GM18858 (cell line): ENCODE results near the gene MANBA.
A peak's percentile ranks its signal among the peaks of the same experiment; 100 is the strongest.
"Not testable (repeated sequence)": the region's sequence is repeated elsewhere in the genome, so short reads cannot be mapped to it uniquely, and the experiment has no call there.

ENCODE experiments used
- ATAC-seq: cut with Tn5 transposase; IDR thresholded peaks from one replicate; pipeline ENCODE4 v1.9.1; 2021; ENCODE audit not compliant: unreplicated experiment

Gene MANBA

GRCh38 chr4:102764901-102765300, 4.1 kb upstream of the MANBA start:
- no peak for ATAC-seq

DNA sequence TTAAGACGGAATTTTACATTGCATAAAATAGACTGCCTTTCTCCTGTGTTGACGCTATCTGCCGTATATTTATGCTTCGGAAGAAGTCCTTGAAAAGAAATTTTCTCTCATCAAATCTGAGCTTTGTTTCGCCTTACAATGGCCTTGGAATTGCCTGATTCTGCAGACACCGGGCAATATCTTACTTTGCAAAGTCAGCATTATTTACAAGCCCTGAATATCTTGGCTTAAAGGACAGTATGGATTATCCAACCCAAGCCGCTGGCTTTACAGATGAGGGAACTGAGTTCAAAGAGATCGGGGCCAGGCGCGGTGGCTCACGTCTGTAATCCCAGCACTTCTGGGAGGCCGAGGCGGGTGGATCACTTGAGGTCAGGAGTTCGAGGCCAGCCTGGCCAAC, 1.1 kb upstream of the MANBA start:
- ATAC-seq, result no peak

DNA sequence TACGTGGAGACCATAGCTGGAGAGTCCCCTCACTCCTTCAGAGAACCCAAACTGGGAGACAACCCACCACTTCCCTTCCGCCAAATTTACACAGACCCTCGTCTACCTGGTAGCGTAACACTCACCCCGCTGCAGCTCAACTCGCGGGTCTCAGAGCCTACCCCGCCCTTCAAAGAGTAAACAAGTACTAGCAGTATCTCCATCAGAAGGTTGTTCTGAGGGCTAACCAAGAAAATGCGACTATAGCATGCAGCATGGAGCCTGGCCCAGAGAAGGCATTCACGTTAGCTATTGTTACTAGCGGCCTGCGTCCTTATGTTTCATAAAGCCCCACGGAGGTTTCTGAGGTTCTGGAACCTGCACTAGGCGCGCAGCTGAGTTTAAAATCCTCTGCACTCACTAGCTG, 531 bp upstream of the MANBA start:
- ATAC-seq, result peak; percentile 5

GRCh38 chr4:102759831-102760644, 730 bp downstream of the MANBA start:
- ATAC-seq, result peak; percentile 55

DNA sequence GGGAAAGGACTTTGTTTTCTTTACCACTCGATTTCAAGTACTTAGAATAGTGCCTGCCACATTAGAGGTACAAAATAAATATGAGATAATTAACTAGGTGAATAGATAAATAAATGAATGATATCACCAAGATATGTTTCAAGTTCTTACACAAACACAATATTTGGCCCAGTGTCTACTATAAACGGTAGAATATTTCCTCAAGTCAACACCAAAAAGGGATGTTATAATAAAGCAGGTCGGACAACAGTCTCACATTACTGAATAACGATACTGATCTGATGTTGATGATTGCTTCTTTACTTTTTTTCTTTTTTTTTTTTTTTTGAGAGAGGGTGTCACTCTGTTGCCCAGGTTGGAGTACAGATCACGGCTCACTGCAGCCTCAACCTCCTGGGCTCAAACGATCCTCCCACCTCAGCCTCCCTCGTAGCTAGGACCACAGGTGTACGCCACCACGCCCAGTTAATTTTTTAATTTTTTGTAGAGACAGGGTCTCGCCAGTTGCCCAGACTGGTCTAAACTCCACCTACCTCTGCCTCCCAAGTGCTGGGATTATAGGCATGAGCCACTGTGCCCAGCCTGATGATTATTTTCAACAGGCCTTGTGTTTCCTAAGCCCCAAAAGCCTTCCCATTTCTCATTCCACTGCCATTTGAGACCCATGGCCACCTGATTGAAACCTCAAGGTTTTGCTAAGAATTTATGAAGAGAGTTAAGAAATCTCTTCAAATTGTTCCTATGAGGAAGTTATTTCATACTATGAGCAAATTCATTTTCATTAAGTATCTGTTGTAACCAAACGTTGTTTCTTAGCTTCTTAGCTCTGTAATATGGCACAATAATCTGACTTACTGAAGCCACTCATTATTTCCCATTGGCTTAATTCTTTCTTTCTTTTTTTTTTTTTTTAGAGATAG, 2.3 kb downstream of the MANBA start:
- ATAC-seq, result no peak

GRCh38 chr4:102757681-102758080, 3.1 kb downstream of the MANBA start:
- no peak for ATAC-seq

- no peak for ATAC-seq
Observed at GRCh38 chr4:102754044-102754443, 6.7 kb downstream of the MANBA start.

DNA sequence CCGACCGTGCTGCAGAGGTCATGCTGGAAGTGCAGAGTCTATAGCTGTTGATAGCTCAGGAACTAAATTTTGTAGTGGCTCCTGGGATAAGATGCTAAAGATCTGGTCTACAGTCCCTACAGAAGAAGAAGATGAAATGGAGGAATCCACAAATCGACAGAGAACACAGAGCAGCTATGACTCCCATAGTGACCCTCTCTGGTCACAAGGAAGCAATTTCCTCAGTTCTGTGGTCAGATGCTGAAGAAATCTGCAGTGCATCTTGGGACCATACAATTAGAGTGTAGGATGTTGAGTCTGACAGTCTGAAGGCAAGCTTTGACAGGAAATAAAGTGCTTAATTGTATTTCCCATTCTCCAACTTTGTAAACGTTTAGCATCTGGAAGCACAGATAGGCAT, 8.8 kb downstream of the MANBA start:
- no peak for ATAC-seq

DNA sequence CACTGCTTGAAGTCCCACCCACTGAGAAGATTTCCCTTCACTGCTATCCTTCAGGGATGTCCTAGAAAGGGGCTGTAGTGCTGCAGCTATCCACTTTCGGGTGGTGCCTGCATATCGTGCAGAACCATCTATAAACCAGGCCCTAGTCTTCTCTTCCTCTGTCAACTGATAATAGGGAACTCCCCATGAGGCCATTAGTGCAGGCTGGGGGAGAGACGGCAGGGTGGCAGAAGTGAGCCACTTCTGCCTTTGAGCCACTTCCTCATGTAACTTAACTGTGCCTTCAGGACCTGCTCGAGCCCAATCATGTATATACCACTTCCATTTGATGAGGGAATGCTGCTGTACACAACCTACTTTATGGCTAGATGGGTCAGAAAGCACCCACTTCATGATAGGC, 17.4 kb downstream of the MANBA start:
- ATAC-seq, result peak; percentile 97

- not testable (repeated sequence) for ATAC-seq
Observed at GRCh38 chr4:102738802-102739201, 22.0 kb downstream of the MANBA start.

DNA sequence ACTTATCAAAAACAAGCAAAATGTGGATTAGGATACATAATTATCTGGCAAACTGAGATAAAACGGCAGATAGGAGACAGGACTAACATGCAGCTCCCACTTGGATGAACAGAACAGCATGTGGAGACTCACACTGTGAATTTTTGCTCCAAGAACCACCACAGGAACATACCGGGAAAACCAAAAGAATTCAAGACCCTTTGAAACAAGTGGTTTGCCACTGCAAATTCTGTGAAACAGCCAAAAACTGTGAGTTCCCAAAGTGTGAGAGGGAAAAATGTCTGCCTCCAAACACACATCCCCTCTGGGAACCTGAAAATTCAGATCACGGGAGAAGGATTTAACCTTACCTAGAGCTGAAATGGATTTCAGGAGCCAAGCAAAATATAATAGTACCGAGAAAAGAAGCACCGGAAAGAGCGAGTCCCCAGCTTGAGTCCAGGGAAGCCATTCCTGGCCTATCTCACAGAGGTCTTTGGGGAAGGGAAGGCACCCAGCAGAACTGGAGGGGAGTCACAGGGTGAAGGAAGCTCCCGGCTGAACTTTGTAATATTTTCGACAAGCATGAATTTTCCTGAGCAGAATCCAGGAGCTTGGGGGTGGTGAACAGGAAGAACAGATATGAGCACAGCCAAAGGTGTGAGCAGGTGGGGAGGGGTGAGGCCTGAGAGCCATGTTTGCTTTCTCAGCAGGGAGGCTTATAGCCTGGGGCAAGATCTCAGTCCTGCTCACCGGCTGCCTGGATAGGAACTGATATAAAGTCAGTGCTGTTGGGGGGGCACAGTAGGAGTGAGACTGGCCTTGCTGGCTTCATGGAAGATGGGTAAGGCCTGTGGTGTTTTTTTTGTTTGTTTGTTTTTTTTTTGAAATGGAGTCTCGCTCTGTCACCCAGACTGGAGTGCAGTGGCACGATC, 23.9 kb downstream of the MANBA start:
- ATAC-seq, result no peak

GRCh38 chr4:102735582-102735981, 25.2 kb downstream of the MANBA start:
- no peak for ATAC-seq

- peak; percentile 98 for ATAC-seq
Observed at GRCh38 chr4:102734591-102735385, 26.0 kb downstream of the MANBA start.

DNA sequence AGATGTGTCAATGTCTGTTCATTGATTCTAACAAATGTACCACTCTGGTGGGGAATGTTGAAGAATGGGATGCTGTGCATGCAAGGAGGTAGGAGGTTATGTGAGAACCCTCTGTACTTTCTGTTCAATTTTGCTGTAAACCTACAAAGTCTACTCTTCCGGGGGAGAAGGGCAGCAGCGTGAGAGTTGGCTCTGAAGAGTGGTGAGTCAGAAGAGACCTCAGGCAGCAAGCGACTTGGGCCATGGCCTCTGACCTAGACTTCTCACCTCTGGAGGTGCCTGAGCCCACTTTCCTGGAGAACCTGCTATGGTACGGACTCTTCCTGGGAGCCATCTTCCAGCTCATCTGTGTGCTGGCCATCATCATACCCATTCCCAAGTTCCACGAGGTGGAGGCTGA, 26.7 kb downstream of the MANBA start:
- no peak for ATAC-seq

DNA sequence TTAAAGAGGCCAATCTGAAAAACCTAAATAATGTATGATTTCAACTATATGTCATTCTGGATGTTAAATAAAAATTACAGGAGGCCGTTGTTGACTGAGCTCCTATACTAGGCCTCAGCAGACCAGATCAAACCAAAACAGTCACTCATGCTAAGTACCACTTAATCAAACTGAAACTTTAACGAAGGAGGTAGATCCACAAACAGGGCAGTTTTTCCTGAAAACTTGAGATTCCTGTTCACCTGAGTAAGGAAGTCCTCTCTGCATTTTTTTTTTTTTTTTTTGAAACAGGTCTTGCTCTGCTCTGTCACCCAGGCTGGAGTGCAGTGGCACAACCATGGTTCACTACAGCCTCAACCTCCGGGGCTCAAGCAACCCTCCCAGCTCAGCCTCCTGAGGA, 27.7 kb downstream of the MANBA start:
- ATAC-seq, result no peak

- no peak for ATAC-seq
Observed at GRCh38 chr4:102732678-102733077, 28.1 kb downstream of the MANBA start.

GRCh38 chr4:102730968-102731533, 29.7 kb downstream of the MANBA start:
- ATAC-seq, result no peak

DNA sequence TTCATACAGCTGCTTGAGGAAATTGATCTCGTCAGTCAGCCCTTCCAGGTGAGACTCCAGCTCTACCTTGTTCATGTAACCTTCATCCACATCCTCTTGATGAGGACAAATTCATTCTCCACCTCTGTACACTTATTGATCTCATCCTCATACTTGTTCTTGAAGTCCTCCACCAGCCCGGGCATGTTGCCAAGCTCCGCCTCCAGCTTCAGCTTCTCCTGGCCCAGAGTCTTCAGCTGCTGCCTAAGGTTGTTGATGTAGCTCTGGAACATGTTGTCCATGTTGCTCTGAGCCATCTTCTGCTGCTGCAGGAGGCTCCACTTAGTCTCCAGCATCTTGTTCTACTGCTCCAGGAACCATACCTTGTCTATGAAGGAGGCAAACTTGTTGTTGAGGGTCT, 31.3 kb downstream of the MANBA start:
- ATAC-seq, result not testable (repeated sequence)

- not testable (repeated sequence) for ATAC-seq
Observed at GRCh38 chr4:102726919-102727318, 33.8 kb downstream of the MANBA start.

DNA sequence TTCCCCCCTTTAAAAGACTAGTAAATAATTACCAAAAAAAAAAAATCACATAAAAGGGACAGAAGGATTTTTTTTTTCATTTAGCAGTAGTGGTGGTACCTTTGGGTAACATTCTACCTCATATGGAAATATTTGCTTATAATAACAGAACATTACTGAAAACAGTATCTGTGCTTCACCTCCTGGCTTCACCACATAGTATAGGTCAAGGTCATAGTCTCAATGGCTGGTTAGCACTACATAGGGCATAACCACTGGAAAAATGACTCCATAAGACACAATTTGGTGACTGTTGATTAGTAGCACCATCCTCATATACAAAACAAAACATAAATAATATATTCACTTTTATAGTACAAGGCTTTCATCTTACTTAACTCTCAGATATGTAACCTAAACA, 34.7 kb downstream of the MANBA start:
- no peak for ATAC-seq
